ENCODE results near the gene B9D2.

Gene B9D2

GRCh38 chr19:41334793-41335192, 29.2 kb downstream of the B9D2 start:
- no peak for DNase-seq (ENCODE audit: low read depth in 2 of 2)
- no peak for TF ChIP-seq CTCF (IDR thresholded peaks at IDR 0.05; ENCODE audit: low read depth, low read length)
- H3K4me3 ChIP-seq (replicated peaks in 1 of 2; ENCODE audit: low read depth in 2 of 2, low read length in 2 of 2), result no peak overlapping the region

- no peak for TF ChIP-seq CTCF (IDR thresholded peaks at IDR 0.05; ENCODE audit: low read depth, low read length)
- DNase-seq (ENCODE audit: low read depth in 2 of 2), result no peak
- H3K4me3 ChIP-seq (replicated peaks in 1 of 2; ENCODE audit: low read depth in 2 of 2, low read length in 2 of 2), result no peak overlapping the region
Measured at GRCh38 chr19:41332468-41332867, 31.5 kb downstream of the B9D2 start.

GRCh38 chr19:41332000-41332399, 31.9 kb downstream of the B9D2 start:
- no peak for DNase-seq (ENCODE audit: low read depth in 2 of 2)
- no peak for TF ChIP-seq CTCF (IDR thresholded peaks at IDR 0.05; ENCODE audit: low read depth, low read length)

GRCh38 chr19:41330946-41331678, 32.8 kb downstream of the B9D2 start:
- no peak for DNase-seq (ENCODE audit: low read depth in 2 of 2)
- no peak overlapping the region for H3K4me3 ChIP-seq (replicated peaks in 1 of 2; ENCODE audit: low read depth in 2 of 2, low read length in 2 of 2)
- no peak for TF ChIP-seq CTCF (IDR thresholded peaks at IDR 0.05; ENCODE audit: low read depth, low read length)

More at GRCh38 chr19:41332000-41332399, 31.9 kb downstream of the B9D2 start:
- no peak overlapping the region for H3K4me3 ChIP-seq (replicated peaks in 1 of 2; ENCODE audit: low read depth in 2 of 2, low read length in 2 of 2)

GRCh38 chr19:41330481-41330880, 33.5 kb downstream of the B9D2 start:
- no peak overlapping the region for H3K4me3 ChIP-seq (replicated peaks in 1 of 2; ENCODE audit: low read depth in 2 of 2, low read length in 2 of 2)
- no peak for DNase-seq (ENCODE audit: low read depth in 2 of 2)
- no peak for TF ChIP-seq CTCF (IDR thresholded peaks at IDR 0.05; ENCODE audit: low read depth, low read length)

GRCh38 chr19:41328842-41329225, 35.1 kb downstream of the B9D2 start:
- no peak overlapping the region for H3K4me3 ChIP-seq (replicated peaks in 1 of 2; ENCODE audit: low read depth in 2 of 2, low read length in 2 of 2)
- no peak for TF ChIP-seq CTCF (IDR thresholded peaks at IDR 0.05; ENCODE audit: low read depth, low read length)
- DNase-seq (ENCODE audit: low read depth in 2 of 2), result no peak

All from cardiac fibroblast (primary cell).